ENCODE results near the gene FRRS1. TPM values are rescaled to one million over a fixed set of nuclear protein-coding genes. Genes with fewer than 3 reads are reported as not detected.

Gene FRRS1
- total and polyA plus RNA-seq, 5 donors from 2014 or later, result 0.13 to 1.1 (median 0.39) TPM; not detected in 2

GRCh38 chr1:99745061-99745460 is 21.4 kb downstream of the FRRS1 start:
- Histone ChIP-seq H3K36me3 (ENCODE audit: control insufficient read depth, insufficient read depth, low read length) (no peaks in the 10 kb centered on the region), H3K4me3 (ENCODE audit: low read depth, low read length) (no peak overlapping the region), H3K27ac (ENCODE audit: insufficient read depth, low read length, poor library complexity, severe bottlenecking) (no peak overlapping the region), H3K4me1 (ENCODE audit: control insufficient read depth, insufficient read depth, low read length, poor library complexity, severe bottlenecking) (no peaks in the 10 kb centered on the region), H3K9me3 (ENCODE audit: control insufficient read depth in 2 of 2, low read length in 2 of 2) (no peaks in the 10 kb centered on the region), H3K27me3 (ENCODE audit: control insufficient read depth, insufficient read depth, low read length) (no peaks in the 10 kb centered on the region)
- Mint-ChIP-seq H3K9me3 (peaks cover 0 to 2% (median 0%) of the 10 kb centered on the region in 7 donors), H3K4me3 (no peak overlapping the region), H3K4me1 (peaks cover 0 to 4% (median under 1%) of the 10 kb centered on the region in 4 donors), H3K27me3 (peaks cover under 1% of the 10 kb centered on the region), H3K27ac (no peak overlapping the region), H3K36me3 (peaks cover 6% of the 10 kb centered on the region)
- no peak for DNase-seq
- ATAC-seq (ENCODE audit: low read depth in 2 of 2), result no peak

- no peaks in the 10 kb centered on the region for H3K4me1 ChIP-seq (ENCODE audit: control insufficient read depth, insufficient read depth, low read length, poor library complexity, severe bottlenecking)
- Mint-ChIP-seq H3K27ac (no peak overlapping the region), H3K36me3 (no peaks in the 10 kb centered on the region), H3K4me3 (no peak overlapping the region), H3K9me3 (peaks cover 0 to 2% (median 0%) of the 10 kb centered on the region in 7 donors), H3K4me1 (no peaks in the 10 kb centered on the region), H3K27me3 (peaks cover 11% of the 10 kb centered on the region)
- no peaks in the 10 kb centered on the region for H3K9me3 ChIP-seq (ENCODE audit: control insufficient read depth in 2 of 2, low read length in 2 of 2)
- DNase-seq, result no peak
- H3K36me3 ChIP-seq (ENCODE audit: control insufficient read depth, insufficient read depth, low read length), result no peaks in the 10 kb centered on the region
- no peak overlapping the region for H3K27ac ChIP-seq (ENCODE audit: insufficient read depth, low read length, poor library complexity, severe bottlenecking)
- H3K4me3 ChIP-seq (ENCODE audit: low read depth, low read length), result no peak overlapping the region
- H3K27me3 ChIP-seq (ENCODE audit: control insufficient read depth, insufficient read depth, low read length), result no peaks in the 10 kb centered on the region
- ATAC-seq (ENCODE audit: low read depth in 2 of 2), result no peak
Observed at GRCh38 chr1:99740141-99740540, 26.3 kb downstream of the FRRS1 start.

GRCh38 chr1:99738858-99739465 is 27.5 kb downstream of the FRRS1 start:
- H3K4me3 Mint-ChIP-seq, result no peak overlapping the region
- Histone ChIP-seq H3K27me3 (ENCODE audit: control insufficient read depth, insufficient read depth, low read length) (no peaks in the 10 kb centered on the region), H3K4me1 (ENCODE audit: control insufficient read depth, insufficient read depth, low read length, poor library complexity, severe bottlenecking) (no peaks in the 10 kb centered on the region), H3K36me3 (ENCODE audit: control insufficient read depth, insufficient read depth, low read length) (no peaks in the 10 kb centered on the region), H3K9me3 (ENCODE audit: control insufficient read depth in 2 of 2, low read length in 2 of 2) (no peaks in the 10 kb centered on the region), H3K4me3 (ENCODE audit: low read depth, low read length) (no peak overlapping the region), H3K27ac (ENCODE audit: insufficient read depth, low read length, poor library complexity, severe bottlenecking) (no peak overlapping the region)
- DNase-seq (no peak), ATAC-seq (ENCODE audit: low read depth in 2 of 2) (no peak)
- H3K27ac Mint-ChIP-seq, result no peak overlapping the region
- no peaks in the 10 kb centered on the region for H3K4me1 Mint-ChIP-seq
- peaks cover 11% of the 10 kb centered on the region for H3K27me3 Mint-ChIP-seq
- H3K36me3 Mint-ChIP-seq, result no peaks in the 10 kb centered on the region
- peaks cover 0 to 2% (median 0%) of the 10 kb centered on the region in 7 donors for H3K9me3 Mint-ChIP-seq

GRCh38 chr1:99737016-99737415 is 29.4 kb downstream of the FRRS1 start:
- DNase-seq, result peak in 1 of 3 donors; percentile 11
- H3K27ac ChIP-seq (ENCODE audit: insufficient read depth, low read length, poor library complexity, severe bottlenecking), result no peak overlapping the region
- H3K36me3 Mint-ChIP-seq, result no peaks in the 10 kb centered on the region
- no peaks in the 10 kb centered on the region for H3K9me3 Mint-ChIP-seq
- H3K9me3 ChIP-seq (ENCODE audit: control insufficient read depth in 2 of 2, low read length in 2 of 2), result no peaks in the 10 kb centered on the region
- H3K4me3 Mint-ChIP-seq, result no peak overlapping the region
- ATAC-seq (ENCODE audit: low read depth in 2 of 2), result no peak
- H3K4me1 ChIP-seq (ENCODE audit: control insufficient read depth, insufficient read depth, low read length, poor library complexity, severe bottlenecking), result no peaks in the 10 kb centered on the region
- H3K27me3 Mint-ChIP-seq, result peaks cover 11% of the 10 kb centered on the region
- no peak overlapping the region for H3K4me3 ChIP-seq (ENCODE audit: low read depth, low read length)
- H3K4me1 Mint-ChIP-seq, result no peaks in the 10 kb centered on the region
- H3K27ac Mint-ChIP-seq, result no peak overlapping the region
- H3K36me3 ChIP-seq (ENCODE audit: control insufficient read depth, insufficient read depth, low read length), result no peaks in the 10 kb centered on the region
- H3K27me3 ChIP-seq (ENCODE audit: control insufficient read depth, insufficient read depth, low read length), result no peaks in the 10 kb centered on the region

- Histone ChIP-seq H3K36me3 (ENCODE audit: control insufficient read depth, insufficient read depth, low read length) (no peaks in the 10 kb centered on the region), H3K4me1 (ENCODE audit: control insufficient read depth, insufficient read depth, low read length, poor library complexity, severe bottlenecking) (no peaks in the 10 kb centered on the region), H3K4me3 (ENCODE audit: low read depth, low read length) (no peak overlapping the region), H3K27ac (ENCODE audit: insufficient read depth, low read length, poor library complexity, severe bottlenecking) (no peak overlapping the region), H3K27me3 (ENCODE audit: control insufficient read depth, insufficient read depth, low read length) (no peaks in the 10 kb centered on the region), H3K9me3 (ENCODE audit: control insufficient read depth in 2 of 2, low read length in 2 of 2) (no peaks in the 10 kb centered on the region)
- ATAC-seq (ENCODE audit: low read depth in 2 of 2) (no peak), DNase-seq (no peak)
- Mint-ChIP-seq H3K27me3 (peaks cover 11% of the 10 kb centered on the region), H3K9me3 (no peaks in the 10 kb centered on the region), H3K36me3 (no peaks in the 10 kb centered on the region), H3K4me1 (no peaks in the 10 kb centered on the region), H3K27ac (no peak overlapping the region), H3K4me3 (no peak overlapping the region)
Observed at GRCh38 chr1:99735852-99736251, 30.6 kb downstream of the FRRS1 start.

GRCh38 chr1:99731384-99731783 is 35.1 kb downstream of the FRRS1 start:
- Mint-ChIP-seq H3K27me3 (peaks cover 5% of the 10 kb centered on the region), H3K4me1 (no peaks in the 10 kb centered on the region), H3K27ac (no peak overlapping the region), H3K9me3 (no peaks in the 10 kb centered on the region), H3K4me3 (no peak overlapping the region), H3K36me3 (no peaks in the 10 kb centered on the region)
- H3K9me3 ChIP-seq (ENCODE audit: control insufficient read depth in 2 of 2, low read length in 2 of 2), result no peaks in the 10 kb centered on the region
- DNase-seq, result no peak
- H3K4me1 ChIP-seq (ENCODE audit: control insufficient read depth, insufficient read depth, low read length, poor library complexity, severe bottlenecking), result no peaks in the 10 kb centered on the region
- H3K36me3 ChIP-seq (ENCODE audit: control insufficient read depth, insufficient read depth, low read length), result no peaks in the 10 kb centered on the region
- no peak overlapping the region for H3K4me3 ChIP-seq (ENCODE audit: low read depth, low read length)
- H3K27me3 ChIP-seq (ENCODE audit: control insufficient read depth, insufficient read depth, low read length), result no peaks in the 10 kb centered on the region
- H3K27ac ChIP-seq (ENCODE audit: insufficient read depth, low read length, poor library complexity, severe bottlenecking), result no peak overlapping the region
- ATAC-seq (ENCODE audit: low read depth in 2 of 2), result no peak

- ATAC-seq (ENCODE audit: low read depth in 2 of 2) (no peak), DNase-seq (no peak)
- Histone ChIP-seq H3K9me3 (ENCODE audit: control insufficient read depth in 2 of 2, low read length in 2 of 2) (no peaks in the 10 kb centered on the region), H3K4me1 (ENCODE audit: control insufficient read depth, insufficient read depth, low read length, poor library complexity, severe bottlenecking) (no peaks in the 10 kb centered on the region), H3K27ac (ENCODE audit: insufficient read depth, low read length, poor library complexity, severe bottlenecking) (no peak overlapping the region), H3K27me3 (ENCODE audit: control insufficient read depth, insufficient read depth, low read length) (no peaks in the 10 kb centered on the region), H3K4me3 (ENCODE audit: low read depth, low read length) (no peak overlapping the region), H3K36me3 (ENCODE audit: control insufficient read depth, insufficient read depth, low read length) (no peaks in the 10 kb centered on the region)
- Mint-ChIP-seq H3K27ac (no peak overlapping the region), H3K4me3 (no peak overlapping the region), H3K27me3 (peaks cover 4% of the 10 kb centered on the region), H3K36me3 (no peaks in the 10 kb centered on the region), H3K9me3 (no peaks in the 10 kb centered on the region), H3K4me1 (no peaks in the 10 kb centered on the region)
Observed at GRCh38 chr1:99728494-99729235, 37.8 kb downstream of the FRRS1 start.

Measured in CD4-positive, CD25-positive, alpha-beta regulatory T cell (primary cell).